NCI-H2107 (cell line): ENCODE results near the gene ENDOU.

Experiments
- DNase-seq: peaks from one replicate; lab custom pipeline; 2025; lab: John Stamatoyannopoulos, UW

ENDOU gene

GRCh38 chr12:47757840-47758583 lies 32.7 kb upstream of the ENDOU start:
- DNase-seq = no peak

- DNase-seq = no peak
Measured at GRCh38 chr12:47757364-47757839, 32.1 kb upstream of the ENDOU start.

GRCh38 chr12:47755655-47756562 lies 30.6 kb upstream of the ENDOU start:
- no peak for DNase-seq

GRCh38 chr12:47754881-47755280 lies 29.6 kb upstream of the ENDOU start:
- DNase-seq = no peak

GRCh38 chr12:47754126-47754525 lies 28.8 kb upstream of the ENDOU start:
- no peak for DNase-seq

- DNase-seq = no peak
Measured at GRCh38 chr12:47753021-47754001, 28.0 kb upstream of the ENDOU start.

GRCh38 chr12:47752552-47752951 lies 27.3 kb upstream of the ENDOU start:
- DNase-seq = no peak

- no peak for DNase-seq
Measured at GRCh38 chr12:47752121-47752520, 26.8 kb upstream of the ENDOU start.

GRCh38 chr12:47751561-47751960 lies 26.3 kb upstream of the ENDOU start:
- DNase-seq = no peak

GRCh38 chr12:47750916-47751470 lies 25.7 kb upstream of the ENDOU start:
- DNase-seq = no peak

GRCh38 chr12:47750229-47750798 lies 25.0 kb upstream of the ENDOU start:
- no peak for DNase-seq

- no peak for DNase-seq
Measured at GRCh38 chr12:47748899-47749298, 23.6 kb upstream of the ENDOU start.

- no peak for DNase-seq
Measured at GRCh38 chr12:47748507-47748828, 23.2 kb upstream of the ENDOU start.

GRCh38 chr12:47747596-47748506 lies 22.6 kb upstream of the ENDOU start:
- no peak for DNase-seq

- no peak for DNase-seq
Measured at GRCh38 chr12:47747126-47747525, 21.8 kb upstream of the ENDOU start.

GRCh38 chr12:47746523-47746922 lies 21.2 kb upstream of the ENDOU start:
- no peak for DNase-seq

GRCh38 chr12:47746073-47746472 lies 20.8 kb upstream of the ENDOU start:
- no peak for DNase-seq

GRCh38 chr12:47745485-47746041 lies 20.3 kb upstream of the ENDOU start:
- no peak for DNase-seq

GRCh38 chr12:47744778-47745436 lies 19.6 kb upstream of the ENDOU start:
- no peak for DNase-seq
